Neuronal stem cell (in vitro differentiated cells): Measurements from ENCODE around the gene COL2A1.

Source experiments
- DNase-seq: peaks from one replicate; pipeline ENCODE4 v3.0.0-alpha.2; 2013; ENCODE audit warnings: low spot score
- H2AFZ ChIP-seq: one replicate; pipeline ENCODE4 v1.6.1; 2013; ENCODE audit warnings: mild to moderate bottlenecking, low read length, inconsistent platforms
- H2AK5ac ChIP-seq: 2 replicates; pipeline ENCODE4 v1.6.1; 2013; ENCODE audit warnings: low read depth, mild to moderate bottlenecking, inconsistent platforms, low read length, moderate library complexity, mixed read lengths
- H2BK120ac ChIP-seq: 2 replicates; pipeline ENCODE4 v1.6.1; 2013; ENCODE audit warnings: low read depth, mild to moderate bottlenecking, inconsistent platforms, low read length, moderate library complexity, mixed read lengths
- H2BK12ac ChIP-seq: one replicate; pipeline ENCODE4 v1.6.1; 2013; ENCODE audit warnings: low read length, inconsistent platforms
- H2BK15ac ChIP-seq: 2 replicates; pipeline ENCODE4 v1.6.1; 2013; ENCODE audit warnings: mild to moderate bottlenecking, low read length, inconsistent platforms, mixed read lengths
- H2BK5ac ChIP-seq: one replicate; pipeline ENCODE4 v1.6.1; 2013; ENCODE audit warnings: inconsistent platforms, mild to moderate bottlenecking, low read length, moderate library complexity
- H3K14ac ChIP-seq: one replicate; pipeline ENCODE4 v1.6.1; 2013; ENCODE audit warnings: low read length, inconsistent platforms
- H3K18ac ChIP-seq: 2 replicates; pipeline ENCODE4 v1.6.1; 2013; ENCODE audit warnings: low read length, inconsistent platforms
- H3K23ac ChIP-seq: 2 replicates; pipeline ENCODE4 v1.6.1; 2013; ENCODE audit warnings: low read depth, mild to moderate bottlenecking, mixed read lengths, low read length, inconsistent platforms; ENCODE audit not compliant: poor library complexity
- H3K27ac ChIP-seq: replicated peaks from 3 replicates; pipeline ENCODE4 v1.5.1; 2013; ENCODE audit warnings: low read length, inconsistent platforms
- H3K27me3 ChIP-seq, 3 experiments: 2 replicates each; pipeline ENCODE4 v1.6.1; 2013; ENCODE audit warnings: low read length in 3 of 3, mild to moderate bottlenecking in 2 of 3, inconsistent platforms in 1 of 3, low read depth in 1 of 3, mixed read lengths in 1 of 3, moderate library complexity in 1 of 3; ENCODE audit not compliant: control insufficient read depth in 3 of 3, insufficient read depth in 3 of 3
- H3K36me3 ChIP-seq, 2 donors: replicated peaks in 1 of 2; 2 replicates each; pipeline ENCODE4 v1.6.1; 2013; ENCODE audit warnings: low read length in 2 of 2; ENCODE audit not compliant: control insufficient read depth in 2 of 2, insufficient read depth in 2 of 2
- H3K4ac ChIP-seq: 2 replicates; pipeline ENCODE4 v1.6.1; 2013; ENCODE audit warnings: inconsistent platforms, mild to moderate bottlenecking, low read length, moderate library complexity
- H3K4me1 ChIP-seq, 2 donors: 1 replicate in 1 of 2; 2 replicates in 1 of 2; pipeline ENCODE4 v1.6.1; 2013; ENCODE audit warnings: low read length in 2 of 2, low read depth in 1 of 2; ENCODE audit not compliant: control insufficient read depth in 2 of 2, insufficient read depth in 1 of 2
- H3K4me2 ChIP-seq: one replicate; pipeline ENCODE4 v1.6.1; 2013; ENCODE audit warnings: mild to moderate bottlenecking, low read length, inconsistent platforms; ENCODE audit not compliant: insufficient read depth, poor library complexity, severe bottlenecking
- H3K4me3 ChIP-seq, 2 donors: 2 replicates each; pipeline ENCODE4 v1.5.1; 2013; ENCODE audit warnings: low read length in 2 of 2, mild to moderate bottlenecking in 2 of 2, inconsistent platforms in 1 of 2, moderate library complexity in 1 of 2
- H3K79me1 ChIP-seq: one replicate; pipeline ENCODE4 v1.6.1; 2013; ENCODE audit warnings: low read depth, mild to moderate bottlenecking, inconsistent platforms, low read length, moderate library complexity
- H3K9ac ChIP-seq: one replicate; pipeline ENCODE4 v1.6.1; 2013; ENCODE audit warnings: mild to moderate bottlenecking, low read depth, low read length, inconsistent platforms; ENCODE audit not compliant: poor library complexity
- H3K9me3 ChIP-seq, 2 donors: replicated peaks in 1 of 2; 2 replicates each; pipeline versions ENCODE3 to v1.6.1; 2013; ENCODE audit warnings: low read length in 2 of 2, mild to moderate bottlenecking in 2 of 2, inconsistent platforms in 1 of 2, low read depth in 1 of 2, mixed read lengths in 1 of 2, moderate library complexity in 1 of 2; ENCODE audit not compliant: control insufficient read depth in 2 of 2, insufficient read depth in 1 of 2
- H4K8ac ChIP-seq: one replicate; pipeline ENCODE4 v1.6.1; 2013; ENCODE audit warnings: low read depth, mild to moderate bottlenecking, inconsistent platforms, low read length, moderate library complexity
- H4K91ac ChIP-seq: one replicate; pipeline ENCODE4 v1.6.1; 2013; ENCODE audit warnings: low read length, low read depth, mild to moderate bottlenecking, inconsistent platforms; ENCODE audit not compliant: poor library complexity
- WGBS, 2 donors: extraction: QIAGEN DNeasy Blood & Tissue Kit; methylation state at CpG; one replicate each; pipeline ENCODE4 v1.1.7; 2013; ENCODE audit warnings: missing lambda C conversion rate in 2 of 2, mixed read lengths in 1 of 2; ENCODE audit not compliant: insufficient read length in 2 of 2, insufficient replicate concordance in 1 of 2; ENCODE audit errors: extremely low coverage in 2 of 2; 5-methylcytosine and 5-hydroxymethylcytosine counted together

The COL2A1 gene

DNA sequence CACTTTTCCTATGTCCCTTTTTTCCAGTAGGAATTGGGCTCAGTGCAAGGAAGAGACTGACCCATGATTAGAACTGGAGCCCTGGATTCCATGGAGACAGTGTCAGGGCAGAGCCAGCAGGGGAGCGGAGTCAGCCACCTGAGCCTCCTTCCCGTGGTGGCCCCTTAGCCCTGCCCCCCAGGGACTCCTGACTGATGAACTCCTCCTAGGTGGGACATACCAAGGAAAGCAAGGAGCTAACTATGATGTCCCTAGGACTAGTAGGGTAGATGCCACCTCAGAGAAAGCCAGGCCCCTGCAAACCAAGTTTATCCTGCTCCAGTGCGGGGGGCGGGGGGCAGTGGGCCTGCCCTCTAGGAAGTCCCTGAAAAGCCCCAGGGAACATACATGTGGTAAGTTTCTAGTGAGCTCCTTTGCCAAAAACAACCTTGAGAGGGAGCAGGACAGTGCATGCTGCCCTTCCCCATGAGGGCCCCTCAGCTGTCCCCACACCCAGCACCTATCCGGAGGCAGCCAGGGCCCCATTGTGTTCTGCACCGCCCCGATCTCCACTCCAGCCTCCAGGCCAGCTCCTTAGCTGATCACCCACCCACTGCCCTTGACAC, 6.2 kb upstream of the COL2A1 start:
- Histone ChIP-seq H4K91ac (no peak overlapping the region), H2BK120ac (peak overlapping the region; percentile 32), H3K4me1 (peaks cover 4 to 15% of the 10 kb centered on the region in 2 donors), H3K4me3 (peak overlapping the region in 1 of 2 donors; percentile 2), H3K14ac (peak overlapping the region; percentile 50), H3K79me1 (no peaks in the 10 kb centered on the region), H3K9ac (peak overlapping the region; percentile 45), H2BK15ac (peak overlapping the region; percentile 47), H3K27ac (no peak overlapping the region), H3K4me2 (no peak overlapping the region), H3K23ac (no peak overlapping the region), H2BK5ac (no peak overlapping the region), H2AFZ (no peak overlapping the region), H3K18ac (peak overlapping the region; percentile 32), H4K8ac (peak overlapping the region; percentile 29), H3K27me3 (peaks cover 0 to 20% (median 8%) of the 10 kb centered on the region in 3 experiments), H2AK5ac (peak overlapping the region; percentile 72), H3K9me3 (no peaks in the 10 kb centered on the region), H3K4ac (no peak overlapping the region), H3K36me3 (no peaks in the 10 kb centered on the region), H2BK12ac (no peak overlapping the region)
- DNase-seq = no peak
- WGBS, 2 donors = no CpG with 5 or more reads among the region's 7 CpGs

DNA sequence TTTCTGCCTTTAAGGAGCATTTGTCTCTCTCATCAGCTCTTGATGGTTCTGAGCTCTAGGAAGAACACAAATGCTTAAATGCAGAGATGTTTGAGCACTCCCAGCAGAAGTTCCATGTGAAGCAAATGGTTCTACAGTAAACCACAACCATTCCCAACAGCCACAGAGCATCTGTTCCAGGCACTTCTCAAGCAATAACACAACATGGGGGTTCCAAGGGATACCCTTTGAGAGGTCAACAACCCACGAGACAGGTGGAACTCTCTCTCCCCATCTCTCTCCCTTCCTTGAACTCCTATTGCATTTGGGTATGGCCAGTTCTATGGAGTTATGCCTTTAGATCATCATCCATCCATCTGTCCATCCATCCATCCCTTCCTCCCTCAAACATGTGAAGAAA, 5.2 kb upstream of the COL2A1 start:
- H3K4me3 ChIP-seq = no peak overlapping the region
- H2BK5ac ChIP-seq = no peak overlapping the region
- H3K9ac ChIP-seq = no peak overlapping the region
- H2BK12ac ChIP-seq = no peak overlapping the region
- no peak overlapping the region for H4K91ac ChIP-seq
- no peaks in the 10 kb centered on the region for H3K79me1 ChIP-seq
- no peak overlapping the region for H4K8ac ChIP-seq
- H2BK15ac ChIP-seq = no peak overlapping the region
- H2BK120ac ChIP-seq = no peak overlapping the region
- H3K36me3 ChIP-seq = no peaks in the 10 kb centered on the region
- H3K14ac ChIP-seq = no peak overlapping the region
- no peak overlapping the region for H2AFZ ChIP-seq
- no peak overlapping the region for H3K18ac ChIP-seq
- H3K4me2 ChIP-seq = no peak overlapping the region
- H3K4me1 ChIP-seq = peaks cover 10 to 22% of the 10 kb centered on the region in 2 donors
- no peak overlapping the region for H2AK5ac ChIP-seq
- no peak overlapping the region for H3K4ac ChIP-seq
- H3K27me3 ChIP-seq = peaks cover 0 to 10% (median 5%) of the 10 kb centered on the region in 3 experiments
- no CpG with 5 or more reads among the region's 1 CpG for WGBS, 2 donors
- no peak overlapping the region for H3K23ac ChIP-seq
- H3K9me3 ChIP-seq = no peaks in the 10 kb centered on the region
- no peak for DNase-seq
- no peak overlapping the region for H3K27ac ChIP-seq

DNA sequence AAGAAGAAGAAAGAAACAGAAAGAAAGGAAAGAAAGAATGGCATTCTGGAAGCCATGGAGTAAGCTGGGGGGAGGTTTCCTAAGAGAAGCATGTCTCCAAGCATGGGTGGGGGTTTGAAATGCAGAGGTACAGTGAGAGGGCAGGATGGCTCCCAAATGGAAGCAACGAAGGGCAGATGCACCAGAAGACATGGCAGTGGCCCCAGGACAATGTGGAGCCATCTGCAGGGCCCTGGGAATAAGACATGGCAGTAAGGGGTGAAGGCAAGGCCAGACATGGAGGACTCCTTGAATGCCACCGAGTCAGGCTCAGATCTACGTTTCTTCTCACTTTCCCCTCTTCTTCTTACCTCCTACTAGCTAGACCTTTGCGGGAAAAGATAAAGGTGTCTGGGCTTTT, 4.7 kb upstream of the COL2A1 start:
- H3K4me2 ChIP-seq = no peak overlapping the region
- WGBS, 2 donors = no CpG with 5 or more reads among the region's 4 CpGs

GRCh38 chr12:48008349-48008748, 4.1 kb upstream of the COL2A1 start:
- H3K79me1 ChIP-seq = no peaks in the 10 kb centered on the region
- H2BK15ac ChIP-seq = no peak overlapping the region
- no peak overlapping the region for H3K18ac ChIP-seq
- H2BK5ac ChIP-seq = no peak overlapping the region
- H3K4me2 ChIP-seq = no peak overlapping the region
- no peak overlapping the region for H3K4ac ChIP-seq
- no peak for DNase-seq
- WGBS, 2 donors = no CpG with 5 or more reads among the region's 2 CpGs
- no peak overlapping the region for H3K4me3 ChIP-seq
- no peak overlapping the region for H4K8ac ChIP-seq
- no peak overlapping the region for H4K91ac ChIP-seq
- H2BK12ac ChIP-seq = no peak overlapping the region
- no peak overlapping the region for H2AFZ ChIP-seq
- H3K27me3 ChIP-seq = peaks cover 0 to 5% (median 4%) of the 10 kb centered on the region in 3 experiments
- no peak overlapping the region for H3K9ac ChIP-seq
- peaks cover 10 to 22% of the 10 kb centered on the region in 2 donors for H3K4me1 ChIP-seq
- no peaks in the 10 kb centered on the region for H3K36me3 ChIP-seq
- no peak overlapping the region for H3K14ac ChIP-seq
- H3K23ac ChIP-seq = no peak overlapping the region
- no peaks in the 10 kb centered on the region for H3K9me3 ChIP-seq
- no peak overlapping the region for H2AK5ac ChIP-seq
- no peak overlapping the region for H3K27ac ChIP-seq
- H2BK120ac ChIP-seq = no peak overlapping the region

More for the DNA sequence above, 4.7 kb upstream of the COL2A1 start:
- no peak overlapping the region for H3K9ac ChIP-seq
- peak overlapping the region; percentile 41 for H2AK5ac ChIP-seq
- H2AFZ ChIP-seq = no peak overlapping the region
- no peak overlapping the region for H3K4ac ChIP-seq
- no peak overlapping the region for H4K8ac ChIP-seq
- no peak overlapping the region for H3K23ac ChIP-seq
- no peaks in the 10 kb centered on the region for H3K79me1 ChIP-seq
- peak overlapping the region; percentile 10 for H2BK120ac ChIP-seq
- no peak overlapping the region for H4K91ac ChIP-seq
- no peak overlapping the region for H3K18ac ChIP-seq
- peaks cover 10 to 22% of the 10 kb centered on the region in 2 donors for H3K4me1 ChIP-seq
- H3K36me3 ChIP-seq = no peaks in the 10 kb centered on the region
- H3K27ac ChIP-seq = no peak overlapping the region
- H2BK15ac ChIP-seq = peak overlapping the region; percentile 14
- H3K27me3 ChIP-seq = peaks cover 0 to 7% (median 5%) of the 10 kb centered on the region in 3 experiments
- no peak overlapping the region for H2BK12ac ChIP-seq
- no peak overlapping the region for H3K4me3 ChIP-seq
- H3K9me3 ChIP-seq = no peaks in the 10 kb centered on the region
- DNase-seq = no peak
- H3K14ac ChIP-seq = no peak overlapping the region
- H2BK5ac ChIP-seq = no peak overlapping the region
